Activated naive CD4-positive, alpha-beta T cell treated with anti-CD3 and anti-CD28 coated beads, Interleukin-2, amount 50 U/mL, for 72 hours (primary cell): ENCODE results near the gene RNF7. TPM values are rescaled to one million over a fixed set of nuclear protein-coding genes. Genes with fewer than 3 reads are reported as not detected.
A peak's percentile ranks its signal among the peaks of the same experiment; 100 is the strongest.
"Not testable (repeated sequence)": the region's sequence is repeated elsewhere in the genome, so short reads cannot be mapped to it uniquely, and the experiment has no call there.

Source experiments
- ATAC-seq, 2 donors: fragments of 150-1000 bp; cut with Tn5 transposase; 2 replicates each; pipeline ENCODE4 v1.10.0; 2021; ENCODE audit warnings: mild to moderate bottlenecking in 2 of 2, moderate library complexity in 2 of 2
- DNase-seq, 2 donors: peaks; one replicate each; pipeline ENCODE4 v3.0.0; 2021 to 2022; ENCODE audit warnings: low spot score in 2 of 2
- H3K27ac Mint-ChIP-seq, 2 donors: one replicate each; pipeline ENCODE4 v1.8.0; 2022; ENCODE audit warnings: mild to moderate bottlenecking in 2 of 2, mixed read lengths in 2 of 2
- H3K36me3 Mint-ChIP-seq, 2 donors: one replicate each; pipeline ENCODE4 v1.8.0; 2022; ENCODE audit warnings: mixed read lengths in 2 of 2
- H3K9me3 Mint-ChIP-seq, 2 donors: one replicate each; pipeline ENCODE4 v1.8.0; 2022; ENCODE audit warnings: mixed read lengths in 2 of 2
- total RNA-seq, 2 donors: library from RNA; stranded (reverse); gene quantifications; one replicate each; pipeline ENCODE4 v1.2.3, GENCODE V29; 2022

The RNF7 gene
- total RNA-seq, 2 donors from 2014 or later, result 50.8 to 76.9 TPM

GRCh38 chr3:141764465-141764864 is 26.4 kb downstream of the RNF7 start:
- ATAC-seq, result no peak

GRCh38 chr3:141764986-141765385 is 26.9 kb downstream of the RNF7 start:
- no peak overlapping the region for H3K27ac Mint-ChIP-seq
- H3K36me3 Mint-ChIP-seq, result peaks cover 0 to 4% of the 10 kb centered on the region in 2 donors
- H3K9me3 Mint-ChIP-seq, result no peaks in the 10 kb centered on the region
- DNase-seq, result no peak
- no peak for ATAC-seq

More at GRCh38 chr3:141764465-141764864, 26.4 kb downstream of the RNF7 start:
- no peak for DNase-seq
- Mint-ChIP-seq H3K9me3 (no peaks in the 10 kb centered on the region), H3K36me3 (peaks cover 0 to 4% of the 10 kb centered on the region in 2 donors), H3K27ac (no peak overlapping the region)

- no peak overlapping the region for H3K27ac Mint-ChIP-seq
- DNase-seq, result no peak
- peaks cover 0 to 4% of the 10 kb centered on the region in 2 donors for H3K36me3 Mint-ChIP-seq
- no peaks in the 10 kb centered on the region for H3K9me3 Mint-ChIP-seq
- peak in 1 of 2 donors; percentile 68 for ATAC-seq
These were observed 29.0 kb downstream of the RNF7 start for GRCh38 chr3:141767066-141767465.

GRCh38 chr3:141769221-141769894 is 31.3 kb downstream of the RNF7 start:
- H3K9me3 Mint-ChIP-seq, result no peaks in the 10 kb centered on the region
- DNase-seq (no peak), ATAC-seq (no peak)
- no peaks in the 10 kb centered on the region for H3K36me3 Mint-ChIP-seq
- H3K27ac Mint-ChIP-seq, result peak overlapping the region; percentile 43 to 45

GRCh38 chr3:141773676-141774075 is 35.6 kb downstream of the RNF7 start:
- no peaks in the 10 kb centered on the region for H3K9me3 Mint-ChIP-seq
- ATAC-seq (no peak), DNase-seq (no peak)
- no peaks in the 10 kb centered on the region for H3K36me3 Mint-ChIP-seq
- no peak overlapping the region for H3K27ac Mint-ChIP-seq

- ATAC-seq (no peak), DNase-seq (no peak)
- Mint-ChIP-seq H3K9me3 (no peaks in the 10 kb centered on the region), H3K36me3 (no peaks in the 10 kb centered on the region), H3K27ac (no peak overlapping the region)
These were observed 38.3 kb downstream of the RNF7 start for GRCh38 chr3:141776376-141776775.

- Mint-ChIP-seq H3K9me3 (no peaks in the 10 kb centered on the region), H3K27ac (no peak overlapping the region), H3K36me3 (no peaks in the 10 kb centered on the region)
- DNase-seq, result no peak
- ATAC-seq, result no peak
These were observed 38.8 kb downstream of the RNF7 start for GRCh38 chr3:141776885-141777284.

GRCh38 chr3:141777957-141778813 is 40.1 kb downstream of the RNF7 start:
- no peaks in the 10 kb centered on the region for H3K36me3 Mint-ChIP-seq
- H3K27ac Mint-ChIP-seq, result no peak overlapping the region
- ATAC-seq, result no peak
- DNase-seq, result no peak
- H3K9me3 Mint-ChIP-seq, result no peaks in the 10 kb centered on the region

- Mint-ChIP-seq H3K36me3 (no peaks in the 10 kb centered on the region), H3K9me3 (no peaks in the 10 kb centered on the region), H3K27ac (no peak overlapping the region)
- ATAC-seq (no peak), DNase-seq (no peak)
These were observed 41.6 kb downstream of the RNF7 start for GRCh38 chr3:141779667-141780066.

GRCh38 chr3:141782386-141782932 is 44.4 kb downstream of the RNF7 start:
- H3K9me3 Mint-ChIP-seq, result no peaks in the 10 kb centered on the region
- no peak for ATAC-seq
- no peak for DNase-seq
- H3K36me3 Mint-ChIP-seq, result no peaks in the 10 kb centered on the region
- H3K27ac Mint-ChIP-seq, result peak overlapping the region in 1 of 2 donors; percentile 50

GRCh38 chr3:141783632-141784031 is 45.5 kb downstream of the RNF7 start:
- ATAC-seq, result no peak
- no peaks in the 10 kb centered on the region for H3K36me3 Mint-ChIP-seq
- H3K27ac Mint-ChIP-seq, result no peak overlapping the region
- no peaks in the 10 kb centered on the region for H3K9me3 Mint-ChIP-seq
- no peak for DNase-seq

- DNase-seq, result no peak
- H3K9me3 Mint-ChIP-seq, result no peaks in the 10 kb centered on the region
- peaks cover 0 to under 1% of the 10 kb centered on the region in 2 donors for H3K36me3 Mint-ChIP-seq
- no peak for ATAC-seq
- H3K27ac Mint-ChIP-seq, result no peak overlapping the region
These were observed 46.0 kb downstream of the RNF7 start for GRCh38 chr3:141784096-141784495.

GRCh38 chr3:141784531-141784930 is 46.4 kb downstream of the RNF7 start:
- Mint-ChIP-seq H3K36me3 (peaks cover 0 to 4% of the 10 kb centered on the region in 2 donors), H3K9me3 (no peaks in the 10 kb centered on the region), H3K27ac (no peak overlapping the region)
- ATAC-seq (no peak), DNase-seq (no peak)

- ATAC-seq, result no peak
- Mint-ChIP-seq H3K27ac (no peak overlapping the region), H3K9me3 (peaks cover 0 to 5% of the 10 kb centered on the region in 2 donors), H3K36me3 (peaks cover 0 to 4% of the 10 kb centered on the region in 2 donors)
- no peak for DNase-seq
These were observed 50.1 kb downstream of the RNF7 start for GRCh38 chr3:141788149-141788548.

GRCh38 chr3:141788750-141789149 is 50.7 kb downstream of the RNF7 start:
- not testable (repeated sequence) for H3K36me3 Mint-ChIP-seq, H3K9me3 Mint-ChIP-seq, DNase-seq, H3K27ac Mint-ChIP-seq, ATAC-seq

- ATAC-seq, result peak in 1 of 2 donors; percentile 14
- no peak overlapping the region for H3K27ac Mint-ChIP-seq
- peaks cover 0 to 4% of the 10 kb centered on the region in 2 donors for H3K36me3 Mint-ChIP-seq
- peaks cover 0 to 7% of the 10 kb centered on the region in 2 donors for H3K9me3 Mint-ChIP-seq
- DNase-seq, result no peak
These were observed 51.2 kb downstream of the RNF7 start for GRCh38 chr3:141789281-141789680.

- H3K27ac Mint-ChIP-seq, result no peak overlapping the region
- peaks cover 0 to 13% of the 10 kb centered on the region in 2 donors for H3K9me3 Mint-ChIP-seq
- ATAC-seq (no peak), DNase-seq (no peak)
- peaks cover 0 to 4% of the 10 kb centered on the region in 2 donors for H3K36me3 Mint-ChIP-seq
These were observed 52.1 kb downstream of the RNF7 start for GRCh38 chr3:141790171-141790570.
